T-helper 1 cell (primary cell): ENCODE results near the gene TUBG1.
"Not testable (repeated sequence)": the region's sequence is repeated elsewhere in the genome, so short reads cannot be mapped to it uniquely, and the experiment has no call there.

Experiments used
- DNase-seq, 5 donors: peaks; one replicate each; pipeline ENCODE4 v3.0.0-alpha.2; 2012 to 2020

TUBG1 gene

GRCh38 chr17:42579794-42580551 lies 29.5 kb upstream of the TUBG1 start:
- no peak for DNase-seq

- DNase-seq, result no peak
Measured at GRCh38 chr17:42581744-42582270, 27.7 kb upstream of the TUBG1 start.

- no peak for DNase-seq
Measured at GRCh38 chr17:42584880-42585279, 24.6 kb upstream of the TUBG1 start.

- DNase-seq, result no peak
Measured at GRCh38 chr17:42585353-42585752, 24.1 kb upstream of the TUBG1 start.

- DNase-seq, result no peak
Measured at GRCh38 chr17:42586514-42587230, 22.8 kb upstream of the TUBG1 start.

GRCh38 chr17:42590886-42591285 lies 18.6 kb upstream of the TUBG1 start:
- DNase-seq, result no peak

- no peak for DNase-seq
Measured at GRCh38 chr17:42591411-42591810, 18.1 kb upstream of the TUBG1 start.

GRCh38 chr17:42596386-42596785 lies 13.1 kb upstream of the TUBG1 start:
- DNase-seq, result no peak

- DNase-seq, result no peak
Measured at GRCh38 chr17:42598905-42599304, 10.6 kb upstream of the TUBG1 start.

- no peak for DNase-seq
Measured at GRCh38 chr17:42603318-42603717, 6.2 kb upstream of the TUBG1 start.

GRCh38 chr17:42607769-42608168 lies 1.7 kb upstream of the TUBG1 start:
- no peak for DNase-seq

GRCh38 chr17:42608305-42609181 lies 940 bp upstream of the TUBG1 start:
- DNase-seq, result peak in 1 of 5 donors; percentile 36

- DNase-seq, result peak in 2 of 5 donors; percentile 4 to 7
Measured at GRCh38 chr17:42609814-42610801, 625 bp downstream of the TUBG1 start.

GRCh38 chr17:42612013-42612412 lies 2.5 kb downstream of the TUBG1 start:
- DNase-seq, result no peak

- no peak for DNase-seq
Measured at GRCh38 chr17:42613699-42614295, 4.3 kb downstream of the TUBG1 start.

GRCh38 chr17:42617956-42618431 lies 8.5 kb downstream of the TUBG1 start:
- no peak for DNase-seq

- peak in 1 of 5 donors; percentile 10 for DNase-seq
Measured at GRCh38 chr17:42618442-42619150, 9.1 kb downstream of the TUBG1 start.

GRCh38 chr17:42621987-42622386 lies 12.5 kb downstream of the TUBG1 start:
- DNase-seq, result not testable (repeated sequence)

GRCh38 chr17:42623271-42623670 lies 13.8 kb downstream of the TUBG1 start:
- DNase-seq, result no peak
